H1 (cell line): ENCODE results near the gene MDK. TPM values are rescaled to one million over a fixed set of nuclear protein-coding genes. Genes with fewer than 3 reads are reported as not detected.
A peak's percentile ranks its signal among the peaks of the same experiment; 100 is the strongest.

Experiments
- ASH2L ChIP-seq: fragments of 200-600, 300-600 bp; sonication (generic); IDR thresholded peaks from one replicate; pipeline ENCODE4 v1.7.1; 2017; ENCODE audit warnings: low read length
- EP300 ChIP-seq, 2 experiments: IDR thresholded peaks; 1 replicate in 1 of 2; 2 replicates in 1 of 2; pipeline ENCODE4 v1.6.1; 2011 to 2012; ENCODE audit warnings: low read depth in 2 of 2, low read length in 2 of 2, mild to moderate bottlenecking in 2 of 2, borderline replicate concordance in 1 of 2, inconsistent platforms in 1 of 2, moderate library complexity in 1 of 2
- NANOG ChIP-seq: IDR thresholded peaks from 2 replicates; pipeline ENCODE4 v1.6.1; 2011; ENCODE audit warnings: low read length, low read depth, mild to moderate bottlenecking, inconsistent platforms; ENCODE audit not compliant: insufficient read depth, poor library complexity, severe bottlenecking
- SIN3A ChIP-seq, 2 experiments: IDR thresholded peaks in 1 of 2; conservative IDR thresholded peaks in 1 of 2; 2 replicates each; pipeline ENCODE4 v1.6.1; 2011 to 2012; ENCODE audit warnings: low read length in 2 of 2, improper control_type of control experiment in 1 of 2, low read depth in 1 of 2, mild to moderate bottlenecking in 1 of 2
- TEAD4 ChIP-seq: IDR thresholded peaks from 2 replicates; pipeline ENCODE4 v1.6.1; 2012; ENCODE audit warnings: low read depth, low read length, inconsistent platforms, mixed read lengths
- YY1 ChIP-seq: IDR thresholded peaks from 2 replicates; pipeline ENCODE4 v1.6.1; 2011; ENCODE audit warnings: low read depth, mild to moderate bottlenecking, low read length
- polyA plus RNA-seq, 7 experiments: library from polyadenylated mRNA; depleted of rRNA in 3 of 7; stranded (reverse) in 5 of 7; unstranded in 2 of 7; fragments of >200 nt in 5 of 7; fragments of 200-250 nt in 2 of 7; gene quantifications; 1 replicate in 5 of 7; 2 replicates in 1 of 7; 4 replicates in 1 of 7; pipeline versions ENCODE4 v1.2.1 to v1.2.3, GENCODE V29; 2011 to 2013; ENCODE audit warnings: missing spikeins in 2 of 7, mixed read lengths in 2 of 7
- total RNA-seq: library from RNA; stranded (reverse); fragmentation: NEBNext Ultra II Directional; extraction: Animal tissue kit (Norgen Biotek cat#: 25700); gene quantifications from 2 replicates; pipeline ENCODE4 v1.2.1, GENCODE V29; 2021
- TF ChIP-seq, protein P1 (sequence below), 3 experiments: IDR thresholded peaks; 1 replicate in 2 of 3; 2 replicates in 1 of 3; pipeline versions ENCODE4 v1.5.1 to v1.6.1; 2011; ENCODE audit warnings: low read length in 3 of 3, mild to moderate bottlenecking in 3 of 3, inconsistent platforms in 2 of 3, low read depth in 1 of 3, moderate library complexity in 1 of 3; ENCODE audit not compliant: insufficient read depth in 1 of 3; ENCODE audit errors: control extremely low read depth in 1 of 3
- TF ChIP-seq, protein P2 (sequence below): IDR thresholded peaks from 2 replicates; pipeline ENCODE4 v1.6.1; 2012; ENCODE audit warnings: inconsistent platforms

Gene MDK
- total and polyA plus RNA-seq, 2 of the 8 experiments (the other 6 are each of a cell fraction or from before 2014, with no cell fraction given) = 309 to 606 TPM

DNA sequence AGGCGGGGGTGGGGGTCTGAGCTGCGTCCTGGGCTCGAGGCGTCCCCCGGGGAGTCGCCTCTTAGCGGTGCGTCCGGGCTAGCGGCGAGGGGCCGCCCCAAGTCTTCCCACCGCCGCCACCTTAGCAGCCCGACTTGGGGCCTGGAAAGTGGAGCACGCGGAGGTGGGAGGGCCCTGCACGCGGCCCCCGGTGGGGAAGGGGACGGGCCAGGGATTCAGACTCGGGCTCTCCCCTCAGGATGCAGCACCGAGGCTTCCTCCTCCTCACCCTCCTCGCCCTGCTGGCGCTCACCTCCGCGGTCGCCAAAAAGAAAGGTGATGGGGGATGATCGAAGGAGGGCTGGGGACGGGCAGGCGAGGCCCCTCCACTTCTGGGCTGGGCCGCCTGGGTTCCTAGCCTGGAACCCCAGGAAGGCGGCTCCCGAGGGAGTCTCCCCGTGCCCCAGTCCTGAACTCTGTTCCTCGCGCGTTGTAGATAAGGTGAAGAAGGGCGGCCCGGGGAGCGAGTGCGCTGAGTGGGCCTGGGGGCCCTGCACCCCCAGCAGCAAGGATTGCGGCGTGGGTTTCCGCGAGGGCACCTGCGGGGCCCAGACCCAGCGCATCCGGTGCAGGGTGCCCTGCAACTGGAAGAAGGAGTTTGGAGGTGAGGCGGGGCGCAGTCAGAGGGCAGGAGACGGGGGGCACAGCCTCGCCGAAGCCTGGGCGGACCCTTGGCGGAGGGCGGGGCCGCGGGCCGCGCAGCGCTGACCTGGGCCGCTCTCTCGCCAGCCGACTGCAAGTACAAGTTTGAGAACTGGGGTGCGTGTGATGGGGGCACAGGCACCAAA lies 563 bp downstream of the MDK start (continued):
- TF ChIP-seq SIN3A (conservative IDR thresholded peaks at IDR 0.05 in 1 of 2, IDR thresholded peaks at IDR 0.05 in 1 of 2; ENCODE audit: low read depth in 1 of 2, low read length in 2 of 2) = peak in 1 of 2 experiments; percentile 56; a peak in 2 of 4 replicates
- TF ChIP-seq YY1 = no peak
- no peak for TF ChIP-seq TEAD4
- TF ChIP-seq, protein P1, sequence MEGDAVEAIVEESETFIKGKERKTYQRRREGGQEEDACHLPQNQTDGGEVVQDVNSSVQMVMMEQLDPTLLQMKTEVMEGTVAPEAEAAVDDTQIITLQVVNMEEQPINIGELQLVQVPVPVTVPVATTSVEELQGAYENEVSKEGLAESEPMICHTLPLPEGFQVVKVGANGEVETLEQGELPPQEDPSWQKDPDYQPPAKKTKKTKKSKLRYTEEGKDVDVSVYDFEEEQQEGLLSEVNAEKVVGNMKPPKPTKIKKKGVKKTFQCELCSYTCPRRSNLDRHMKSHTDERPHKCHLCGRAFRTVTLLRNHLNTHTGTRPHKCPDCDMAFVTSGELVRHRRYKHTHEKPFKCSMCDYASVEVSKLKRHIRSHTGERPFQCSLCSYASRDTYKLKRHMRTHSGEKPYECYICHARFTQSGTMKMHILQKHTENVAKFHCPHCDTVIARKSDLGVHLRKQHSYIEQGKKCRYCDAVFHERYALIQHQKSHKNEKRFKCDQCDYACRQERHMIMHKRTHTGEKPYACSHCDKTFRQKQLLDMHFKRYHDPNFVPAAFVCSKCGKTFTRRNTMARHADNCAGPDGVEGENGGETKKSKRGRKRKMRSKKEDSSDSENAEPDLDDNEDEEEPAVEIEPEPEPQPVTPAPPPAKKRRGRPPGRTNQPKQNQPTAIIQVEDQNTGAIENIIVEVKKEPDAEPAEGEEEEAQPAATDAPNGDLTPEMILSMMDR (IDR thresholded peaks at IDR 0.05; ENCODE audit: control extremely low read depth in 1 of 3, insufficient read depth in 1 of 3, low read depth in 1 of 3, low read length in 3 of 3) = no peak
- TF ChIP-seq, protein P2, sequence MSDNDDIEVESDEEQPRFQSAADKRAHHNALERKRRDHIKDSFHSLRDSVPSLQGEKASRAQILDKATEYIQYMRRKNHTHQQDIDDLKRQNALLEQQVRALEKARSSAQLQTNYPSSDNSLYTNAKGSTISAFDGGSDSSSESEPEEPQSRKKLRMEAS = peak; percentile 61
- TF ChIP-seq EP300 (IDR thresholded peaks at IDR 0.05; ENCODE audit: borderline replicate concordance in 1 of 2, low read depth in 2 of 2, low read length in 2 of 2) = 0 out of 3 replicates have a peak, but pooled peaks of 1 of the 2 experiments have one; percentile 9
- no peak for TF ChIP-seq NANOG
- peak; percentile 27 for TF ChIP-seq ASH2L
